Sigmoid colon (tissue), 4 donors: ENCODE data around the gene NDUFB11.

ENCODE experiments used
- CTCF ChIP-seq, 4 experiments: fragments of 450-650 bp in 3 of 4; fragments of 200-600 bp in 1 of 4; IDR thresholded peaks; one replicate each; pipeline ENCODE4 v1.5.1; 2016 to 2019; ENCODE audit warnings: antibody characterized with exemption in 4 of 4, mild to moderate bottlenecking in 3 of 4, moderate library complexity in 2 of 4
- EP300 ChIP-seq, 4 donors: sonication (generic); formaldehyde crosslinking; IDR thresholded peaks; one replicate each; pipeline ENCODE4 v1.6.1; 2017; ENCODE audit warnings: antibody characterized with exemption in 4 of 4
- POLR2A ChIP-seq, 2 donors: fragments of 450-650 bp; IDR thresholded peaks; one replicate each; pipeline ENCODE4 v1.6.1; 2016; ENCODE audit warnings: antibody characterized with exemption in 2 of 2, mild to moderate bottlenecking in 2 of 2, moderate library complexity in 2 of 2

DNA sequence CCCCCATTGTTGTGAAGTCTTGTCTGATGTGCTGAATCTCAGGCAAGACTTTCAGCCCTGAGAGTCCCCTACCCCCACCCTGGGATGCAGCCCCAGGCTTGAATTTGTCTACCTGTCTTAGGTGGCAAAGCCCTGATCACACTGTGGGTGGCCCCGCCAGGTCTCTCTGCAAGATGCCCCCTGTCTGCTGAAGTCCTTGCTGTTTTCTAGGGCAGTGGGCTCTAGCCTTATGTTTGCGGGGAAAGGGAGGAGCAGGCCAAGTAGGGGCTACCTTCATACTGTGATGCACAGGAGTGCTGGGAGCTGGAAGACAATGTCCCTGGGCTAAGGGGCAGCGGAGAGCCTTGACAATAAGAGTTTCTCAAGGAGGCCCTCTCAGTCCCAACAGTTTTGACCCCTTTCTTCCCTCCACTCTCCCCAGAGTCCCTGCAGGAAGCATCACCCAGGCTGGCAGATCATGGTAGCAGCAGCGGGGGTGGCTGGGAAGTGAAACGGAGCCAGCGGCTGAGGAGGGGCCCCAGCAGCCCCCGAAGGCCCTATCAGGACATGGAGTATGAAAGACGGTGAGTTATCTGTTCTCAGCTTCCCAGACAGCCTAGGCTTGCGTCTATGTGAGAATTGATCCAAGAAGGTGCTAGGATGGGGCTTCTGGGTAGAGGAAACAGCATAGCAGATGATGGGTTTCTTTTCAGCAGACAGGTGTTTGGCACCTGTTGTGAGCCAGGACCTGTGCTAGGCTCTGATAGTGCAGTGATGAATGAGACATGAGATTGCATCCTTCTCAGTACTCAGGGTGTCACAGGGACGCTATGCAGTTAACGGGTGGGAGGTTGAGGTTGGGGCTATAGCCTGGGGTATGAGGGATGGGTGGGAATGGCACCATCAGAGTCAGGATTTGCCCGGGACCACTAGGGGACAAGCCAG lies 2.7 kb upstream of the NDUFB11 start:
- TF ChIP-seq CTCF (IDR thresholded peaks at IDR 0.05), result peak in 1 of 4 experiments; percentile 6
- TF ChIP-seq POLR2A (IDR thresholded peaks at IDR 0.05), result no peak
- no peak for TF ChIP-seq EP300 (IDR thresholded peaks at IDR 0.05)
